Natural killer cell (primary cell): ENCODE measurements around the gene LAMB1. TPM values are rescaled to one million over a fixed set of nuclear protein-coding genes. Genes with fewer than 3 reads are reported as not detected.
A peak's percentile ranks its signal among the peaks of the same experiment; 100 is the strongest.

ENCODE experiments used
- ATAC-seq, 3 donors: fragments of 150-1000 bp in 2 of 3; fragments of 200-7000 bp in 1 of 3; cut with Tn5 transposase; 1 replicate in 1 of 3; 2 replicates in 2 of 3; pipeline ENCODE4 v1.10.0; 2021; ENCODE audit warnings: mild to moderate bottlenecking in 2 of 3, moderate library complexity in 2 of 3
- DNase-seq, 2 donors: peaks; one replicate each; pipeline versions ENCODE4 v3.0.0 to v3.0.0-alpha.2; 2013 to 2021; ENCODE audit warnings: mixed read lengths in 1 of 2
- H3K27ac ChIP-seq: one replicate; pipeline ENCODE4 v1.5.1; 2013; ENCODE audit warnings: mild to moderate bottlenecking, low read length
- H3K27me3 ChIP-seq: one replicate; pipeline ENCODE4 v1.6.1; 2013; ENCODE audit warnings: low read length; ENCODE audit not compliant: control insufficient read depth, insufficient read depth
- H3K36me3 ChIP-seq: one replicate; pipeline ENCODE4 v1.6.1; 2013; ENCODE audit warnings: low read length; ENCODE audit not compliant: control insufficient read depth, insufficient read depth
- H3K4me1 ChIP-seq: one replicate; pipeline ENCODE4 v1.6.1; 2013; ENCODE audit warnings: low read length; ENCODE audit not compliant: control insufficient read depth, insufficient read depth
- H3K4me3 ChIP-seq: one replicate; pipeline ENCODE4 v1.5.1; 2013; ENCODE audit warnings: low read length
- H3K9me3 ChIP-seq: one replicate; pipeline ENCODE4 v1.6.1; 2013; ENCODE audit warnings: low read length; ENCODE audit not compliant: control insufficient read depth, insufficient read depth
- H3K27ac Mint-ChIP-seq, 2 donors: one replicate each; pipeline ENCODE4 v1.8.0; 2022; ENCODE audit warnings: mild to moderate bottlenecking in 2 of 2, mixed read lengths in 2 of 2, moderate library complexity in 1 of 2
- H3K27me3 Mint-ChIP-seq, 2 donors: one replicate each; pipeline ENCODE4 v1.8.0; 2022; ENCODE audit warnings: low read depth in 2 of 2, mixed read lengths in 2 of 2
- H3K36me3 Mint-ChIP-seq: one replicate; pipeline ENCODE4 v1.8.0; 2022; ENCODE audit warnings: mixed read lengths
- H3K4me1 Mint-ChIP-seq, 2 donors: one replicate each; pipeline ENCODE4 v1.8.0; 2022; ENCODE audit warnings: mixed read lengths in 2 of 2
- H3K4me3 Mint-ChIP-seq: one replicate; pipeline ENCODE4 v1.8.0; 2022; ENCODE audit warnings: mild to moderate bottlenecking, moderate library complexity, mixed read lengths
- H3K9me3 Mint-ChIP-seq, 2 donors: one replicate each; pipeline ENCODE4 v1.8.0; 2022; ENCODE audit warnings: mixed read lengths in 2 of 2
- WGBS: methylation state at CpG from one replicate; pipeline ENCODE4 v1.1.7; 2013; ENCODE audit warnings: missing lambda C conversion rate; ENCODE audit not compliant: insufficient coverage; 5-methylcytosine and 5-hydroxymethylcytosine counted together
- intact Hi-C: fragments of 100-400 bp; cut with micrococcal nuclease; formaldehyde crosslinking; loops from one replicate; pipeline ENCODE4 v1.14.2; 2022
- total RNA-seq, 4 donors: library from RNA; stranded (reverse); fragments of 120-200 nt in 1 of 4; gene quantifications; one replicate each; pipeline versions ENCODE4 v1.2.3 to v1.2.4, GENCODE V29; 2013 to 2022
- TF ChIP-seq, protein P1 (sequence below): fragments of 200-600 bp; IDR thresholded peaks from one replicate; pipeline ENCODE4 v1.8.0; 2022; ENCODE audit warnings: antibody characterized with exemption

The LAMB1 gene
- total RNA-seq, 3 donors from 2014 or later (not counting 1 experiment from before 2014, with no cell fraction given) = not detected

- no peak overlapping the region for H3K4me3 Mint-ChIP-seq
- no peak for ATAC-seq
- no peak overlapping the region for H3K4me3 ChIP-seq
- no peaks in the 10 kb centered on the region for H3K4me1 ChIP-seq
- H3K9me3 ChIP-seq = no peaks in the 10 kb centered on the region
- H3K27ac ChIP-seq = no peak overlapping the region
- H3K36me3 ChIP-seq = no peaks in the 10 kb centered on the region
- H3K27ac Mint-ChIP-seq = no peak overlapping the region
- no peaks in the 10 kb centered on the region for H3K36me3 Mint-ChIP-seq
- TF ChIP-seq, protein P1, sequence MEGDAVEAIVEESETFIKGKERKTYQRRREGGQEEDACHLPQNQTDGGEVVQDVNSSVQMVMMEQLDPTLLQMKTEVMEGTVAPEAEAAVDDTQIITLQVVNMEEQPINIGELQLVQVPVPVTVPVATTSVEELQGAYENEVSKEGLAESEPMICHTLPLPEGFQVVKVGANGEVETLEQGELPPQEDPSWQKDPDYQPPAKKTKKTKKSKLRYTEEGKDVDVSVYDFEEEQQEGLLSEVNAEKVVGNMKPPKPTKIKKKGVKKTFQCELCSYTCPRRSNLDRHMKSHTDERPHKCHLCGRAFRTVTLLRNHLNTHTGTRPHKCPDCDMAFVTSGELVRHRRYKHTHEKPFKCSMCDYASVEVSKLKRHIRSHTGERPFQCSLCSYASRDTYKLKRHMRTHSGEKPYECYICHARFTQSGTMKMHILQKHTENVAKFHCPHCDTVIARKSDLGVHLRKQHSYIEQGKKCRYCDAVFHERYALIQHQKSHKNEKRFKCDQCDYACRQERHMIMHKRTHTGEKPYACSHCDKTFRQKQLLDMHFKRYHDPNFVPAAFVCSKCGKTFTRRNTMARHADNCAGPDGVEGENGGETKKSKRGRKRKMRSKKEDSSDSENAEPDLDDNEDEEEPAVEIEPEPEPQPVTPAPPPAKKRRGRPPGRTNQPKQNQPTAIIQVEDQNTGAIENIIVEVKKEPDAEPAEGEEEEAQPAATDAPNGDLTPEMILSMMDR = no peak
- DNase-seq = no peak
- H3K27me3 ChIP-seq = no peaks in the 10 kb centered on the region
- peaks cover 0 to 4% of the 10 kb centered on the region in 2 donors for H3K4me1 Mint-ChIP-seq
- no peaks in the 10 kb centered on the region for H3K9me3 Mint-ChIP-seq
- 88% methylated on average over 3 of the region's 5 CpGs for WGBS
- peaks cover 14 to 24% of the 10 kb centered on the region in 2 donors for H3K27me3 Mint-ChIP-seq
- intact Hi-C loops = loop anchor here (5.0 to 10.0 kb wide), 2 partner anchors 731 to 1083 kb away; no protein-coding TSS in a partner anchor
These were observed 125.1 kb downstream of the LAMB1 start for GRCh38 chr7:107877731-107878382.

DNA sequence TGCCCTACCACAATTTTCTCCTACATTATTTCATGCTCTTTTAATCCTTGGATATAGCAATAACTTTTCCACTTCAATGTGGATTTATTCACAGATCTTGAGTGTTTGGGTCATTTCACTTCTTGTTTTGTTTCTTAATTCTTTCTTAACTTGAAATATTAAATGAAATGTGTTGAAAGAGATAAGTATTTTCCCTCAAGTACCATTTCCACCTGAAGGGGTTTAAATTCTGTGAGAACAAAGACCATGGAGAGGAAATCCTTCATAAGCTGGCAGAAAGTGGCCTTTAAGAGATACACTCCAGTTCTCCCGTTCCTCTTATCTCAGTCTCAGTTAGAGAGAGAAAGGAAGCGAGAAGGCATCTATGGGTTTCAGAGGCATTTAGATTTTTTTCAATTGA, 126.0 kb downstream of the LAMB1 start:
- H3K27ac Mint-ChIP-seq = no peak overlapping the region
- Histone ChIP-seq H3K27ac (no peak overlapping the region), H3K27me3 (no peaks in the 10 kb centered on the region), H3K9me3 (no peaks in the 10 kb centered on the region), H3K4me3 (no peak overlapping the region), H3K36me3 (no peaks in the 10 kb centered on the region), H3K4me1 (no peaks in the 10 kb centered on the region)
- WGBS = 70% methylated on average over 2 of the region's 2 CpGs
- TF ChIP-seq, protein P1 = no peak
- peaks cover 0 to 4% of the 10 kb centered on the region in 2 donors for H3K4me1 Mint-ChIP-seq
- intact Hi-C loops = loop anchor here (5.0 to 10.0 kb wide), 2 partner anchors 730 to 1082 kb away; no protein-coding TSS in a partner anchor
- no peaks in the 10 kb centered on the region for H3K36me3 Mint-ChIP-seq
- ATAC-seq (no peak), DNase-seq (no peak)
- peaks cover 10 to 14% of the 10 kb centered on the region in 2 donors for H3K27me3 Mint-ChIP-seq
- no peak overlapping the region for H3K4me3 Mint-ChIP-seq
- no peaks in the 10 kb centered on the region for H3K9me3 Mint-ChIP-seq

DNA sequence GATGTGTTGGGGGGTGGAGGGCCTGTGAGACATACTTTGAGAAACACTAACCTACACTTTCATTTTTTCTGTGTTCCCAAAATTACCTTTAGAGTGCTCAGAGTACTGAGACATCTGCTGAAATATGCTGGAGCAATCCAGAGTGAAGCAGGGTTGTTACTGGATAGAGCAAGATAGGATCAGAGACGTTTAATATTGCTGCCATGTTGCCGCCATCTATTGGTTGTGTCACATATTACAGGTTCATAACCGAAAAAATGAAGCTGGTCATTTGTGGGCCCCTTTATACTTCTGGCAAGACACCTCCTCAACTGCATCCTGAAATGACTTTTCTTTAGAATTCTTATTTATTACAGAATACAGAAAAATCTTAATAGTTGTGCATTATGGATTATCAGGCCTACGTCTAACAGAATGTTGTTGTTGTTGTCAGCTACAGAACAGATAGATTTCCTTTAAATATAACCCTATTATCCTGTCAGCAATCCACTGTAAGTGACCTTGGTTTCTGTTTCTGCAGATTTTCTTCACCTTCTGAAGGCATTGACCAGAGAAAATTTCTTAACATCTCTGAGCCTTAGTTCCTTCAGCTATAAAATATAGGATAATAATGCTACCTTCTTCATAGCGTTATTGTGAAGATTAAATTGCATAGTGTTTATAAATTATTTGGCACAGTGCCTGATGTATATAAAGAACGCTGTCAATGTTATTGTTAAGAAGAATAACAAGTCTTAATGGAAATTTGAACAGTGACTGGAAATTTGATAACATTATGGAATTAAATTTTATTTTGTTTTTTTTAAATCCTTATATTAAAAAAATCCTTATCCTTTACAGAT, 128.1 kb downstream of the LAMB1 start:
- ATAC-seq = peak; percentile 80 to 90 (median 87)
- TF ChIP-seq, protein P1 = peak; percentile 88
- Mint-ChIP-seq H3K4me1 (peaks cover 0 to 4% of the 10 kb centered on the region in 2 donors), H3K9me3 (no peaks in the 10 kb centered on the region), H3K27ac (no peak overlapping the region), H3K36me3 (no peaks in the 10 kb centered on the region), H3K4me3 (no peak overlapping the region), H3K27me3 (peaks cover 7 to 14% of the 10 kb centered on the region in 2 donors)
- no peaks in the 10 kb centered on the region for H3K27me3 ChIP-seq
- intact Hi-C loops = loop anchor here (1.0 to 10.0 kb wide), 5 partner anchors 132 to 1080 kb away; no protein-coding TSS in a partner anchor
- H3K4me3 ChIP-seq = no peak overlapping the region
- DNase-seq = peak in 1 of 2 donors; percentile 78
- H3K4me1 ChIP-seq = no peaks in the 10 kb centered on the region
- H3K9me3 ChIP-seq = no peaks in the 10 kb centered on the region
- 33% methylated on average over 5 of the region's 6 CpGs for WGBS
- H3K27ac ChIP-seq = no peak overlapping the region
- no peaks in the 10 kb centered on the region for H3K36me3 ChIP-seq
